GM23338 (cell line): ENCODE results near the gene MAD1L1. TPM values are rescaled to one million over a fixed set of nuclear protein-coding genes. Genes with fewer than 3 reads are reported as not detected.

Experiments
- ATAC-seq: fragments of 200-7000 bp; cut with Tn5 transposase; 3 replicates; pipeline ENCODE4 v1.9.1; 2020
- DNase-seq: peaks from one replicate; pipeline ENCODE4 v3.0.0-alpha.2; 2015; ENCODE audit warnings: low spot score
- H2AFZ ChIP-seq: fragments of 200-600 bp; sonication (generic); 2 replicates; pipeline ENCODE4 v1.8.0; 2016; ENCODE audit warnings: antibody characterized with exemption, mild to moderate bottlenecking, moderate library complexity
- H3F3A ChIP-seq: fragments of 200-600 bp; sonication (generic); replicated peaks from 2 replicates; pipeline ENCODE4 v1.8.0; 2017; ENCODE audit warnings: antibody characterized with exemption, mixed run types, low read depth
- H3K27ac ChIP-seq: fragments of 200-600 bp; sonication (generic); 2 replicates; pipeline ENCODE4 v1.6.1; 2016; ENCODE audit warnings: low read depth
- H3K27me3 ChIP-seq: fragments of 200-600 bp; sonication (generic); 2 replicates; pipeline ENCODE4 v1.8.0; 2016; ENCODE audit warnings: mild to moderate bottlenecking, mixed run types, moderate library complexity; ENCODE audit not compliant: insufficient read depth
- H3K36me3 ChIP-seq: fragments of 200-600 bp; sonication (generic); 2 replicates; pipeline ENCODE4 v1.8.0; 2016; ENCODE audit warnings: mild to moderate bottlenecking; ENCODE audit not compliant: insufficient read depth
- H3K4me1 ChIP-seq: fragments of 200-600 bp; sonication (generic); 2 replicates; pipeline ENCODE4 v1.8.0; 2016; ENCODE audit warnings: mild to moderate bottlenecking, moderate library complexity; ENCODE audit not compliant: insufficient read depth
- H3K4me2 ChIP-seq: fragments of 200-600 bp; sonication (generic); 2 replicates; pipeline ENCODE4 v1.7.1; 2017; ENCODE audit warnings: mixed run types
- H3K4me3 ChIP-seq: fragments of 200-600 bp; sonication (generic); 2 replicates; pipeline ENCODE4 v1.6.1; 2016; ENCODE audit warnings: mixed run types
- H3K79me2 ChIP-seq: fragments of 200-600 bp; sonication (generic); replicated peaks from 2 replicates; pipeline ENCODE4 v1.8.0; 2017; ENCODE audit warnings: mild to moderate bottlenecking; ENCODE audit not compliant: insufficient read depth
- H3K9me2 ChIP-seq: fragments of 200-600 bp; sonication (generic); 2 replicates; pipeline ENCODE4 v1.8.0; 2017; ENCODE audit not compliant: insufficient read depth
- H4K20me1 ChIP-seq: fragments of 200-600 bp; sonication (generic); replicated peaks from 2 replicates; pipeline ENCODE4 v1.8.0; 2017; ENCODE audit warnings: mild to moderate bottlenecking; ENCODE audit not compliant: insufficient read depth
- H3K27ac Mint-ChIP-seq: 2 replicates; pipeline ENCODE4 v1.8.0; 2020; ENCODE audit warnings: inconsistent platforms, mild to moderate bottlenecking, moderate library complexity, mixed read lengths
- H3K27me3 Mint-ChIP-seq: 3 replicates; pipeline ENCODE4 v1.8.0; 2022; ENCODE audit warnings: low read depth, mild to moderate bottlenecking, moderate library complexity, mixed read lengths, inconsistent platforms; ENCODE audit not compliant: insufficient read depth, poor library complexity
- H3K36me3 Mint-ChIP-seq: 3 replicates; pipeline ENCODE4 v1.8.0; 2021; ENCODE audit warnings: low read depth, mild to moderate bottlenecking, inconsistent platforms, moderate library complexity, mixed read lengths
- H3K4me1 Mint-ChIP-seq: 3 replicates; pipeline ENCODE4 v1.8.0; 2020; ENCODE audit warnings: mild to moderate bottlenecking, inconsistent platforms, mixed read lengths
- H3K4me3 Mint-ChIP-seq: 3 replicates; pipeline ENCODE4 v1.8.0; 2021; ENCODE audit warnings: moderate library complexity, mild to moderate bottlenecking, inconsistent platforms, mixed read lengths
- H3K9me3 Mint-ChIP-seq: 3 replicates; pipeline ENCODE4 v1.8.0; 2020; ENCODE audit warnings: moderate library complexity, mild to moderate bottlenecking, inconsistent platforms, mixed read lengths
- CREB1 ChIP-seq: fragments of 250-450 bp; sonication (Bioruptor Pico); IDR thresholded peaks from 2 replicates; pipeline ENCODE4 v1.5.0; 2020; ENCODE audit warnings: low read depth, mild to moderate bottlenecking, moderate library complexity
- CTCF ChIP-seq, 2 experiments: fragments of 200-600 bp in 1 of 2; sonication (generic) in 1 of 2; conservative IDR thresholded peaks; 2 replicates each; pipeline versions ENCODE4 v1.5.1 to v1.6.1; 2016 to 2017; ENCODE audit warnings: antibody characterized with exemption in 2 of 2, low read depth in 2 of 2, mild to moderate bottlenecking in 2 of 2, moderate library complexity in 1 of 2
- ETS1 ChIP-seq: IDR thresholded peaks from 2 replicates; pipeline ENCODE4 v1.6.1; 2016; ENCODE audit warnings: antibody characterized with exemption
- JUNB ChIP-seq: IDR thresholded peaks from one replicate; pipeline ENCODE4 v1.6.1; 2016; ENCODE audit warnings: antibody characterized with exemption; ENCODE audit not compliant: unreplicated experiment
- ZNF331 ChIP-seq: fragments of 250-450 bp; sonication (Bioruptor Pico); IDR thresholded peaks from 2 replicates; pipeline ENCODE4 v1.5.0; 2020; ENCODE audit warnings: low read depth, mild to moderate bottlenecking, moderate library complexity
- ZNF462 ChIP-seq: fragments of 250-450 bp; sonication (Bioruptor Pico); IDR thresholded peaks from 2 replicates; pipeline ENCODE4 v1.5.0; 2020; ENCODE audit warnings: mild to moderate bottlenecking, moderate library complexity
- polyA plus RNA-seq: library from polyadenylated mRNA; unstranded; fragments of >200 nt; fragmentation: Nextera tagmentation; extraction: Ambion mirVana; gene quantifications from 2 replicates; pipeline ENCODE4 v1.2.1, GENCODE V29; 2016
- total RNA-seq: library from RNA; depleted of rRNA; stranded (reverse); fragments of >200 nt; shearing (Covaris generic); gene quantifications from 2 replicates; pipeline ENCODE4 v1.2.3, GENCODE V29; 2014

Gene MAD1L1
- total and polyA plus RNA-seq, 2 experiments from 2014 or later: 40.3 to 59.3 TPM

GRCh38 chr7:1768832-1769231, 463.9 kb downstream of the MAD1L1 start:
- Mint-ChIP-seq H3K4me1 (no peaks in the 10 kb centered on the region), H3K4me3 (no peak overlapping the region), H3K9me3 (0 out of 3 replicates have a peak, but pooled peaks cover 7% of the 10 kb centered on the region), H3K27ac (no peak overlapping the region), H3K36me3 (no peaks in the 10 kb centered on the region), H3K27me3 (peaks cover 5% of the 10 kb centered on the region)
- Histone ChIP-seq H3K4me3 (no peak overlapping the region), H3F3A (no peaks in the 10 kb centered on the region), H3K27ac (no peak overlapping the region), H3K4me1 (no peaks in the 10 kb centered on the region), H3K36me3 (no peaks in the 10 kb centered on the region), H2AFZ (no peak overlapping the region), H3K79me2 (no peaks in the 10 kb centered on the region), H4K20me1 (no peaks in the 10 kb centered on the region), H3K9me2 (no peaks in the 10 kb centered on the region), H3K4me2 (no peak overlapping the region), H3K27me3 (no peaks in the 10 kb centered on the region)
- ATAC-seq (peak; percentile 68), DNase-seq (peak; percentile 67)
- no peak for TF ChIP-seq CTCF (conservative IDR thresholded peaks at IDR 0.05; ENCODE audit: low read depth in 2 of 2)
- no peak for TF ChIP-seq ZNF331 (CRISPR knock-in tag)
- no peak for TF ChIP-seq CREB1
- TF ChIP-seq JUNB: no peak
- no peak for TF ChIP-seq ZNF462 (CRISPR knock-in tag)
- TF ChIP-seq ETS1: no peak
